Omental fat pad (tissue), 4 donors: Measurements from ENCODE around the gene ATP6V1G1. TPM values are rescaled to one million over a fixed set of nuclear protein-coding genes. Genes with fewer than 3 reads are reported as not detected.

Experiments used
- ATAC-seq: fragments of 150-250 bp; one replicate; pipeline ENCODE4 v1.9.1; 2016; ENCODE audit warnings: mild to moderate bottlenecking, moderate library complexity; ENCODE audit not compliant: low FRiP score
- DNase-seq: peaks from one replicate; pipeline ENCODE4 v3.0.0-alpha.2; 2019; ENCODE audit warnings: low spot score
- CTCF ChIP-seq, 3 donors: fragments of 450-650 bp; IDR thresholded peaks; one replicate each; pipeline ENCODE4 v1.5.1; 2016 to 2017; ENCODE audit warnings: antibody characterized with exemption in 3 of 3, mild to moderate bottlenecking in 3 of 3, moderate library complexity in 2 of 3
- total RNA-seq, 4 donors: library from RNA; depleted of rRNA; stranded (reverse); fragments of >200 nt; gene quantifications; one replicate each; pipeline ENCODE4 v1.1.0, GENCODE V29; 2016

ATP6V1G1 gene
- total RNA-seq, 4 donors from 2014 or later = 101 to 152 (median 139) TPM

DNA sequence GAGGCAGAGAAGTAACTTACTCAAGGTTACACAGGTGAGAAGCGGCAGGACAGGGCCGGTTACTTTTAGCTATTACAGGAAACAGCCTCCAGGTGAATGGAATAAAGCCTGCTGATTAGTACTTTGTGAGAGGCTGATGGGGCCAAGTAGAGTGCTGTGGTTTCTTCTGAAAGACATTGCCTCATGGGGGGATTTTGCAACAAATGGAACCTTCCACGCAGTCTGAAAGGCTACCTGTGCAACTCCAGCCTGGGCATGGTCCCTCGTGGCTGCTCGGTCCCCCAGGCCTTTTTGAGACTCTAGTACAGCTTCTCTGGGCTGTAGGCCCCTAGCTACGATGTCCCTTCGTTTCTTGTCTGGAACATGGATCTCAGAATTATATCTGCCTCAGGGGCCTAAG is 25.5 kb downstream of the ATP6V1G1 start:
- no peak for TF ChIP-seq CTCF (IDR thresholded peaks at IDR 0.05)
- no peak for DNase-seq
- ATAC-seq = no peak

DNA sequence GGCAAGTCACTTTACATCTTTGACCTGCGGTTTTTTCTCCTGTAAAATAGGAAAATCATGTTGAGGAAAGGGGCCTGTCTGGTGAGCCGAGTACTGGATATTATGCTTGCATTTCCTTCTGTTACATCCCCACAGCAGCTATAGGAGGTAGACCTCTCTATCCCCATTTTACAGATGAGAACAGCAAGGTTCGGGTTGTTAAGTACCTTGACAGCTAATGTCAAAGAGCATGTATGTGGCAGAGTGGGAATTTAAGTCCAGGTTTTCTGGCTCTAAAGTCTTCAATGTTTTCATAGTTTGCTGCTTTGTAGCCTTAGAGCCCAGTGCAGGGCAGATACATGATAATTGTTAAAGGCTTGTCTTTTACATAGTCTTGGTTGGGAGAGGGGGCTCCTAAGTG is 26.4 kb downstream of the ATP6V1G1 start:
- DNase-seq = no peak
- TF ChIP-seq CTCF (IDR thresholded peaks at IDR 0.05) = no peak

GRCh38 chr9:114614373-114614772 is 26.8 kb downstream of the ATP6V1G1 start:
- TF ChIP-seq CTCF (IDR thresholded peaks at IDR 0.05) = no peak
- ATAC-seq (no peak), DNase-seq (no peak)

More for the DNA sequence above, 26.4 kb downstream of the ATP6V1G1 start:
- ATAC-seq = no peak

GRCh38 chr9:114616684-114617520 is 29.3 kb downstream of the ATP6V1G1 start:
- ATAC-seq (no peak), DNase-seq (peak; percentile 53)
- no peak for TF ChIP-seq CTCF (IDR thresholded peaks at IDR 0.05)

DNA sequence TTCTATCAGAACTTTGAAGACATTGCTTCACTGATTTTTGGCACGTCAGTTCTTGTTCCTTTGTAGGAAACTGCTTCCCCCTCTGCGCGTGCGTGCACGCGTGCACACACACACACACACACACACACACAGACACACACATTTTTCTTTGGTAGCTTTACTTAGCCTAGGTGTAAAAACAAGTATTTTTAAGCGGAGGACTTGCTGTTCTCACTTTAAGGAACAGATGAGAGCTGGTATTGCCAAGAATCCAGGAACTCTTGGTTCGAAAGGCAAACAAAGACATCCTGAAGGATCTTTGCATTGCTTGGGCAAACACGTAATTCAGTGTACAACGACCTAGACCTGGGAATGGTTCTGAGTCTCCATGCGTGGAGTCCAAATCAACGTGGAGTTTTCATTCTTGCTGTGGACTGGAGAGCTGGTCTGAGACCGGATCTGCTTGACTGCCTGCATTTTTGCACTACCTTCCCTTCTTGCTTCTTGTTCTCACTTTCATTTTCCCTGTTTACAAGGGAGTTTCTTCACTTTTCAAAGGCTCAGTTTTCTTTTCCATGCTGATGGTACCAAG is 31.7 kb downstream of the ATP6V1G1 start:
- DNase-seq (no peak), ATAC-seq (no peak)
- TF ChIP-seq CTCF (IDR thresholded peaks at IDR 0.05) = no peak

- ATAC-seq = no peak
These were observed 34.0 kb downstream of the ATP6V1G1 start for GRCh38 chr9:114621561-114621960.

More at GRCh38 chr9:114621561-114621960, 34.0 kb downstream of the ATP6V1G1 start:
- no peak for DNase-seq
- TF ChIP-seq CTCF (IDR thresholded peaks at IDR 0.05) = no peak
